ENCODE data around the gene SP140L.
"Not testable (repeated sequence)": the region's sequence is repeated elsewhere in the genome, so short reads cannot be mapped to it uniquely, and the experiment has no call there.

SP140L gene

DNA sequence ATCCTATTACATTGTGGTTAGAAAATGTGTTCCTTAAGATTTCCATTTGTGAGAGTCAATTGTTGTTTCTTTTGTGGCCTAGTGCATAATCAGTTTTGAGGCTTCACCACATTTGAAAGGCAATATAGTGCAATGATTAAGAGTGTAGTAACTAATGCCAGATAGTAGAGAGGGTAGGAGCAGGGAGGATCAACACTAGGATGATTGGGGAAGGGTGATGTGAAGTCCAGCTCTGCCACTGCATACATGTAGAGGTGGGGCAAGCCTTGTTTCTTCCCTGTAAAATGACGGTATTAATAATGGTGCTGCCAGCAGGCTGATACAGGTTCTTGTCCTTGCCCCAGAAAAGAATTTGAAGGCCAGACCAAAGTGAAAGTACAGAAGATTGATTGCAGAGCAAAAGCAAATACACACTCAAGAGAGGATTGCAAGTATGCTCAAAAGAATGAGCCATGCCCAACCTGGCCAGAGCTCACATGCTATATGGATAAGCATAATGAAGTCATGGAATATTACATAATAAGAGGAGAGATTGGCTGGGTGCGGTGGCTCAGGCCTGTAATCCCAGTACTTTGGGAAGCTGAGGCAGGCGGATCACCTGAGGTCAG, 97.0 kb downstream of the SP140L start:
- peaks cover 60 to 84% of the 10 kb centered on the region in 2 donors for H3K4me1 Mint-ChIP-seq (ENCODE audit: low read depth in 2 of 2)
- no peaks in the 10 kb centered on the region for H3K9me3 Mint-ChIP-seq
- H3K4me3 Mint-ChIP-seq = peak overlapping the region; percentile 71 to 88
- DNase-seq = no peak
- no peak for ATAC-seq (replicated peaks)
- peaks cover 38% of the 10 kb centered on the region for H3K36me3 Mint-ChIP-seq (ENCODE audit: insufficient read depth)
- H3K27ac Mint-ChIP-seq = peak overlapping the region; percentile 44 to 84
- H3K27me3 Mint-ChIP-seq = no peaks in the 10 kb centered on the region

DNA sequence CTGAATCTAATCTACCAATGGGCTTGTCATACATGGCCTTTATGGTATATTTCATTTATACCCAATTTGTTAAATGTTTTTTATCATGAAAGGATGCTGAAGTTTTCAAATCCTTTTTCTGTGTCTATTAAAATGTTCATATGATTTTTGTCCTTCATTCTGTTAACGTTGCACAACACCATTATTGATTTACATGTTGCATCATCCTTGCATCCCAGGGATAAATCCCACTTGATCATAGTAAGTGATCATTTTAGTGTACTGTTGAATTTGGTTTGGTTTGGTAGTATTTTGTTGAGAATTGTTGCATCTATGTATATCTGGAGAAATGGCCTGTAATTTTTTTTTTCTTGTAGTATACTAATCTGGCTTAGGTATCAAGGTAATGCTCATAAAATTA, 98.4 kb downstream of the SP140L start:
- H3K4me3 Mint-ChIP-seq = peak overlapping the region; percentile 15 to 88

DNA sequence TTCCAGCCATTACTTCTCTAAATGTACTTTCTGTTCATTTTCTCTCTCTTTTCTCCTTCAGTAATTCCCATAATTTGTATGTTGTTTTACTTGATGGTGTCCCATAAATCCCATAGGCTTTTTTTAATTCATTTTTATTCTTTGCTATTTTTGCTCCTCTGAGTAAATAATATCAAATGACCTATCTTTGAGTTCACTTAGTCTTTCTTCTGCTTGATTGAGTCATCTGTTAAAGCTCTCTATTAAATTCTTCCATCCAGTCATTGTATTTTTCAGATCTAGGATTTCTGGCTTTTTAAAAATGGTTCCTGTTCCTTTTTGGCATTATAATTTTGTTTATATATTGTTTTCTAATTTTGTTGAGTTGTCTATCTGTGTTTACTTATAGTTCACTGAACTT, 102.5 kb downstream of the SP140L start:
- H3K4me1 Mint-ChIP-seq (ENCODE audit: low read depth in 2 of 2) = peaks cover 47 to 69% of the 10 kb centered on the region in 2 donors
- H3K36me3 Mint-ChIP-seq (ENCODE audit: insufficient read depth) = peaks cover 38% of the 10 kb centered on the region
- ATAC-seq (replicated peaks) (no peak), DNase-seq (no peak)
- H3K27me3 Mint-ChIP-seq = no peaks in the 10 kb centered on the region
- peak overlapping the region in 1 of 2 donors; percentile 39 for H3K4me3 Mint-ChIP-seq
- H3K27ac Mint-ChIP-seq = peak overlapping the region in 1 of 2 donors; percentile 61
- peaks cover 0 to 2% of the 10 kb centered on the region in 2 donors for H3K9me3 Mint-ChIP-seq

More for the DNA sequence above, 98.4 kb downstream of the SP140L start:
- no peak for DNase-seq
- Mint-ChIP-seq H3K27ac (peak overlapping the region in 1 of 2 donors; percentile 15), H3K27me3 (no peaks in the 10 kb centered on the region), H3K36me3 (ENCODE audit: insufficient read depth) (peaks cover 49% of the 10 kb centered on the region), H3K4me1 (ENCODE audit: low read depth in 2 of 2) (peaks cover 57 to 77% of the 10 kb centered on the region in 2 donors), H3K9me3 (peaks cover 0 to 2% of the 10 kb centered on the region in 2 donors)
- no peak for ATAC-seq (replicated peaks)

DNA sequence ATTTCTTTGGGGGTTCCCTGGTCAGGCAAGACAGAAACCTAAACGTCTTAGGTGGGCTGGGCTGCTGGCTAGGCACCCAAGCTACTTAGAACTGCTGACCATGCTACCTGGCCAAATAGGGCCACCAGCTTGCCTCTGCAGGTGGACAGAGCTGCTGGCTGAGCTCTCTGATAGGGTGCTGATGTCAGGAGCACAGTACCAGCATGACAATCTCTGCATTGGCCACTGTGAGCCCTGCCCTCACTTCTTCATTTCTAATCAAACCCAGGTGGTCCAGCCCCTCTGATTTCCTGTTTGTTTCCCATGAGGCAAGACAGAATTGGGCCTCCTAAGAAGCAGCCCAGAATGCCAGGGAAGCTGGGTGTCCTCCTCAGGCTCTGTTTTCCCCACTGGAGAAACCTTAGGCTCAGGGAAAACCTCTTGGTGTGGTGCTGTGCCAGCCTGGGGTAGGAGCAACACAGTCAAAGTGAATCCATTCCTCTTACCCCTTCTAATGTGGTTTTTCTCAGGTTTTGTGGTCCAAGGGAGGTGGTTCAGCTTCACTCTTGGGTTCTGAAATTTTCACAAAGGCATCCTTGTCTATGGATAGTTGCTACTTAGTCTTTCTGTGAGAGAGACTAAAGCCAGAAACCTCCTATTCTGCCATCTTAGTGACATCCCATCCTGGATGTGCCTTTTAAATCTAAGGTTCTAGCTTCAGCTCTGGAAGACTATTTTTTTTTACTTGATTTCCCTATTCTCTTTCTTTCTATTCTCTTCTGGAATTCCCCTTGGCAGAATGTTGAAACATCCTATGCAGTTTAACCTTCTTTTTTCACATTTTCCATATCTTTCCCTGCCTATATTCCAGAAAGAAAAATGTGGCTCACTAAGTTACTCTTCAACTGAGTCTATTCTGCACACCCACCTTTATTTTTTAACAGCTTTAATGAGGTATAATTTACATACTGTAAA, 104.2 kb downstream of the SP140L start:
- Mint-ChIP-seq H3K4me1 (ENCODE audit: low read depth in 2 of 2) (peaks cover 39 to 66% of the 10 kb centered on the region in 2 donors), H3K4me3 (peak overlapping the region; percentile 53 to 56), H3K27me3 (no peaks in the 10 kb centered on the region), H3K9me3 (peaks cover 0 to 2% of the 10 kb centered on the region in 2 donors), H3K27ac (peak overlapping the region; percentile 68 to 75), H3K36me3 (ENCODE audit: insufficient read depth) (peaks cover 37% of the 10 kb centered on the region)
- DNase-seq (no peak), ATAC-seq (replicated peaks) (peak; percentile 71)

DNA sequence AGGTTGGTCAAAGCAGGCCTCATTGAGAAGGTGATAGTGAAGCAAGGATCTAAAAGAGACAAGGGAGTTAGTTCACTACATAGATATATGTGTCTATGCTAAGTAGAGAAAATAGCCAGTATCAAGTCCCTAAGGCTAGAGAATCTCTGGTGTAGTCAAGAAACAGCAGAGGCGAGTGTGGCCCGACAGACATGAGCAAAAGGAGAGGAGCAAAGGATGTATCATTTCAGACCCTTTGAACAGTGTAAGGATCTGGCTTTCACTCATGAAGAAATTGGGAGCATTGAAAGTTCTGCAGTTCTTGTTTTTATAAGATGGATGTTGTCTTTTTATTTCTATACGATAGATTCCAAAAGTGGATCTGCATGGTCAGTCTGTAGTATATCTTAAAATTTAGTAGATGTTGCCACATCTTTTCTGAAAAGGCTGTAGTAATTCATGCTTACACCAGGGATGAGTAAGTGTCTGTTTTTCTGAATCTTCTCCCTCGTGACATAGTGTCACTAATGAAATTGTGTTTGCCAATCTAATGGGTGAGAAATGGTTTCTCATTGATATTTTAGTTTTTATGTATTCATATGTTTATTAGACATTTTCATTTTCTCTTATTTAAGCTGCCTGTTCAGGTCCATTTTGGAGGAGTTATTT, 107.8 kb downstream of the SP140L start:
- ATAC-seq (replicated peaks) (peak; percentile 26), DNase-seq (no peak)
- peak overlapping the region; percentile 7 to 64 for H3K27ac Mint-ChIP-seq
- no peaks in the 10 kb centered on the region for H3K27me3 Mint-ChIP-seq
- H3K4me1 Mint-ChIP-seq (ENCODE audit: low read depth in 2 of 2) = peaks cover 41 to 69% of the 10 kb centered on the region in 2 donors
- H3K36me3 Mint-ChIP-seq (ENCODE audit: insufficient read depth) = peaks cover 27% of the 10 kb centered on the region
- H3K9me3 Mint-ChIP-seq = peaks cover 0 to 2% of the 10 kb centered on the region in 2 donors
- peak overlapping the region in 1 of 2 donors; percentile 15 for H3K4me3 Mint-ChIP-seq

DNA sequence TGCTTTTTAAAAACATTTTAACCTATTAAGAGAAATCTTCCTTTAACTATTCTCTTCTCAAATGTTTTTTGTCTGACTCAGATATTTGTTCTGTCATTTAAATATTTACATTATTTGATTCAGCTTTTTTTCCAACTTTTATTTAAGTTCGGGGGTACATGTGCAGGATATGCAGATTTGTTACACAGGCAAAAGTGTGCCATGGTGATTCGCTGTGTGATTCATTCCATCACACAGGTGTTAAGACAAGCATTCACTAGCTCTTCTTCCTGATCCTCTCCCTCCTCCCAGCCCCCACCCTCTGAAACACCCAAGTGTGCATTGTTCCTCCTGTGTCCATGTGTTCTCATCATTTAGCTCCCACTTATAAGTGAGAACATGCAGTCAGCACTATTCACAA, 108.4 kb downstream of the SP140L start:
- no peaks in the 10 kb centered on the region for H3K27me3 Mint-ChIP-seq
- H3K4me3 Mint-ChIP-seq = no peak overlapping the region
- H3K9me3 Mint-ChIP-seq = peaks cover 0 to 2% of the 10 kb centered on the region in 2 donors
- DNase-seq = no peak
- ATAC-seq (replicated peaks) = no peak
- H3K27ac Mint-ChIP-seq = peak overlapping the region in 1 of 2 donors; percentile 64
- peaks cover 37 to 66% of the 10 kb centered on the region in 2 donors for H3K4me1 Mint-ChIP-seq (ENCODE audit: low read depth in 2 of 2)
- H3K36me3 Mint-ChIP-seq (ENCODE audit: insufficient read depth) = peaks cover 22% of the 10 kb centered on the region

DNA sequence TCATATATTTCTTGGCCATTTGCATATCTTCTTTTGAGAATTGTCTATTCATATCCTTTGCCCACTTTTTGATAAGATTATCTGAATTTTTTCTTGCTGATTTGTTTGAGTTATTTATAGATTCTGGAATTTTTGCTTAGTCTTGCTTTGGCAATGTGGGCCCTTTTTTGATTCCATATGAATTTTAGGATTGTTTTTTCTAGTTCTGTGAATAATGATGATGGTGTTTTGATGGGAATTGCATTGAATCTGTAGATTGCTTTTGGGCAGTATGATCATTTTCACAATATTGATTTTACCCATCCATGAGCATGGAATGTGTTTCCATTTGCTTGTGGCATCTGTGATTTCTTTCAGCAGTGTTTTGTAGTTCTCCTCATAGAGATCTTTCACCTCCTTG, 112.1 kb downstream of the SP140L start:
- peaks cover 42% of the 10 kb centered on the region for H3K36me3 Mint-ChIP-seq (ENCODE audit: insufficient read depth)
- not testable (repeated sequence) for H3K27me3 Mint-ChIP-seq; DNase-seq; H3K9me3 Mint-ChIP-seq; ATAC-seq (replicated peaks)
- H3K4me3 Mint-ChIP-seq = peak overlapping the region; percentile 56 to 70
- peaks cover 35 to 61% of the 10 kb centered on the region in 2 donors for H3K4me1 Mint-ChIP-seq (ENCODE audit: low read depth in 2 of 2)
- peak overlapping the region; percentile 89 for H3K27ac Mint-ChIP-seq

DNA sequence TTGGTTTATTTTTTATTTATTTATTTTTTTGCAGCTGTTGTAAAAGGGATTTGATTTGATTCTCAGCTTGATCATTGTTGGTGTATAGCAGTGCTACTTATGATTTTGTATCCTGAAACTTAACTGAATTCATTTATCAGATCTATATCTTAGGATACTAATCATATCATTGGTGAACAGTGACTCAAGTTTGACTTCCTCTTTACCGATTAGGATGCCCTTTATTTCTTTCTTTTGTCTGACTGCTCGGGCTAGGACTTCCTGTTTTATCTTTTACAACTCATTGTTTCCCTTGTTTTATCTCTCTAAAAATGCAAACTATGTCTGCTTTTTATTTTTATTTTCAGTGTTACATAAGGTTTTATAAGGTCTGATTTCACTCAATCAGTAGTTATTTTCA, 112.6 kb downstream of the SP140L start:
- H3K9me3 Mint-ChIP-seq = peaks cover 0 to 2% of the 10 kb centered on the region in 2 donors
- H3K27me3 Mint-ChIP-seq = no peaks in the 10 kb centered on the region
- peak overlapping the region; percentile 56 to 70 for H3K4me3 Mint-ChIP-seq
- H3K4me1 Mint-ChIP-seq (ENCODE audit: low read depth in 2 of 2) = peaks cover 32 to 59% of the 10 kb centered on the region in 2 donors
- H3K27ac Mint-ChIP-seq = peak overlapping the region; percentile 89
- no peak for DNase-seq
- H3K36me3 Mint-ChIP-seq (ENCODE audit: insufficient read depth) = peaks cover 47% of the 10 kb centered on the region
- ATAC-seq (replicated peaks) = no peak

DNA sequence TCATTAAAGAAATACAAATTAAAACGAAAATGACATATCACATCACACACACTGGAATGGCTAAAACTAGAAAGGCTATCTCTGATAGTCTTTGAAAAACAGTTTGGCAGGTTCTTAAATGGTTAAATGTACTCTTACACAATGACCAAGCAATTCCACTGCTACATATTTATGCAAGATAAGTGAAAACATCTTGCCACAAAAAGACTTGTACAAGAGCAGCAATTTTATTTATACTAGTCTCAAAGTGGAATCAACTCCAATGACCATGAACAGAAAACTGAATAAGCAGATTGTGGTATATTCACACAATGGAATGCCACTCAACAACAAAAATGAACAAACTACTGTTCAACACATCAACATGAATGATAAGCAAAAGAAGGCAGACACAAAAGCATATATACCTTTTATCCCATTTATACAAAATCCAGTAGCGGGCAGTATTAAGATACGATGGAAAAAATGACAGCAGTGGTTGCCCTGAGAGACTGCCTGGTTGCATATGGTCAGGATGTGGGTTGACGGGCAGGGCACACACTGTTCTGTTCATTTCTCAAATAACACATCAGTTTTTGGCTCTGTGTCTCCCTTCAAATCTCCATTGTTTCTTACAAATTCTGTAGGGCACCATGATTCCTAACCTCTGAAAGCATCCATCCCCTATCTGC, 114.4 kb downstream of the SP140L start:
- peaks cover 62% of the 10 kb centered on the region for H3K36me3 Mint-ChIP-seq (ENCODE audit: insufficient read depth)
- ATAC-seq (replicated peaks) = peak; percentile 97

DNA sequence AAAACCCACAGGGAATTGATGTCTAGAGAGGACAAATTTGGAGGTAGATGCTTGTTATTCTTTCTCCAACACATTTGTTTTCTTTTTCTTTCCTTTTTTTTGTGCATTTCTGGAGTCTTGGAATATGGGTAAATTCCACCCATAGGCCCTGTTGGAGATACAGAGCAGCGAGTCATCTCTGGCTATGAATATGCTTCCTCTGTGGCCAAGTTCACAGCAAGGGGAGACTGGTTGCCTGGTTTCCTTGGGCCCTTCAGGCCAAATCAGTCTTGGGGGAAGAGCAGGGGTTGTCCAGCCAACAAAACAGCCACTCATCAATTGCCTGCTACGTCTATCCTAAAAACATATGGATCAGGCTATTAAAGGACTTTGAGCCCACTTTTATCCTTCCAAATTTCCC, 116.5 kb downstream of the SP140L start:
- no peak for ATAC-seq (replicated peaks)

More for the DNA sequence above, 114.4 kb downstream of the SP140L start:
- Mint-ChIP-seq H3K27ac (peak overlapping the region; percentile 21 to 78), H3K27me3 (no peaks in the 10 kb centered on the region), H3K9me3 (peaks cover 0 to 1% of the 10 kb centered on the region in 2 donors), H3K4me3 (peak overlapping the region; percentile 22 to 56), H3K4me1 (ENCODE audit: low read depth in 2 of 2) (peaks cover 31 to 47% of the 10 kb centered on the region in 2 donors)
- DNase-seq = peak; percentile 27 to 45 (median 35)

DNA sequence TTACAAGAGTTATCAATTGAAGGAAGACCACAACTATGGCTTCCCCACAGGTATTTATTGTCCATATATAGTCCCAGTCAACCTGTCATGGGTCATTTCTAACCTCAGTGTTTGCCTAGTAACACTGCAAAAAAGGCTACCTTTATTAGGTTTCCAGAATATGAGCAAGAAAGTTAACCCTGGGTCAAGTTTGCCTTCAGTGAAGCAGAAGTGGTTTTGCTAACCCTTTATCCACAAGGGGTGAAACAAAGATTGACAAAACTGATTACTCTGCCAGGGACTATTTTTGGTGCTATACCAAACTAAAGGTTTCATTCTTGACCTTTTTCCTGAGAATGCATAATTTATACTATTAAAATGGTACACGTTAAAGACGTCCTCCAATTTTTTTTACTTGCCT, 117.8 kb downstream of the SP140L start:
- Mint-ChIP-seq H3K27me3 (no peaks in the 10 kb centered on the region), H3K27ac (no peak overlapping the region), H3K36me3 (ENCODE audit: insufficient read depth) (peaks cover 77% of the 10 kb centered on the region), H3K4me1 (ENCODE audit: low read depth in 2 of 2) (peaks cover 43 to 52% of the 10 kb centered on the region in 2 donors), H3K4me3 (no peak overlapping the region), H3K9me3 (no peaks in the 10 kb centered on the region)
- DNase-seq = no peak
- no peak for ATAC-seq (replicated peaks)

More for the DNA sequence above, 116.5 kb downstream of the SP140L start:
- no peaks in the 10 kb centered on the region for H3K27me3 Mint-ChIP-seq
- H3K36me3 Mint-ChIP-seq (ENCODE audit: insufficient read depth) = peaks cover 71% of the 10 kb centered on the region
- H3K4me3 Mint-ChIP-seq = no peak overlapping the region
- no peaks in the 10 kb centered on the region for H3K9me3 Mint-ChIP-seq
- H3K27ac Mint-ChIP-seq = peak overlapping the region in 1 of 2 donors; percentile 78
- H3K4me1 Mint-ChIP-seq (ENCODE audit: low read depth in 2 of 2) = peaks cover 46 to 59% of the 10 kb centered on the region in 2 donors
- DNase-seq = no peak

DNA sequence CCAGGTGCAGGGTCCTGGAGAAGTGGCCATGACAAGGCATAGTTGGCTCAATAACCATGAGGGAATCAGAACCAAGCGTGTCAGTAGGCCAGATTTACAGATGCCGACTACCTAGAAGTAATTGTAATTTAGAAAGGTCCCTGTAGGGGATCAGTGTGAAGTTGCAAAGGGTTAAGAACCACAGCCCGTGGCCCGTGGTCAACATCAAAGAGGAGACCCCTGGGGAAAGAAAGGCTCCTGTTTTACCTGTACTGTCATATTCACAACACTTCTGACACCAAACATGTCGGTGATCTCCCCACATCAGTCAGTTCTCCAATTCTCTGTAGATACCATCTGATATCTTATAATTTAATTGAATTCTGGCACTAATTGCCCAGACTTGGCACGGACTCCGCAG, 120.0 kb downstream of the SP140L start:
- ATAC-seq (replicated peaks) = no peak
- peaks cover 37 to 52% of the 10 kb centered on the region in 2 donors for H3K4me1 Mint-ChIP-seq (ENCODE audit: low read depth in 2 of 2)

More for the DNA sequence above, 120.0 kb downstream of the SP140L start:
- Mint-ChIP-seq H3K27me3 (no peaks in the 10 kb centered on the region), H3K4me3 (no peak overlapping the region), H3K27ac (peak overlapping the region; percentile 33 to 86), H3K36me3 (ENCODE audit: insufficient read depth) (peaks cover 82% of the 10 kb centered on the region), H3K9me3 (no peaks in the 10 kb centered on the region)
- no peak for DNase-seq

Data from effector memory CD8-positive, alpha-beta T cell (primary cell).